ENCODE measurements around the gene POMT1.
A peak's percentile ranks its signal among the peaks of the same experiment; 100 is the strongest.
"Not testable (repeated sequence)": the region's sequence is repeated elsewhere in the genome, so short reads cannot be mapped to it uniquely, and the experiment has no call there.

Gene POMT1

GRCh38 chr9:131545003-131545785, 42.5 kb downstream of the POMT1 start, which contains the start of gene PRRT1B:
Gene PRRT1B (plus strand): TSS chr9:131545523. CDS start chr9:131545616, 93 bp downstream.
- intact Hi-C loops (cut with DNase I) = no loop called here
- DNase-seq = peak in 2 of 10 donors; percentile 71 to 82

GRCh38 chr9:131545786-131546335, 43.1 kb downstream of the POMT1 start:
- DNase-seq = peak in 2 of 10 donors; percentile 47 to 82
- intact Hi-C loops (cut with DNase I) = no loop called here

- peak in 3 of 10 donors; percentile 54 to 70 (median 65) for DNase-seq
- intact Hi-C loops (cut with DNase I) = no loop called here
Observed at GRCh38 chr9:131546336-131547084, 43.8 kb downstream of the POMT1 start.

GRCh38 chr9:131549186-131549585, 46.5 kb downstream of the POMT1 start:
- intact Hi-C loops (cut with DNase I) = not testable (repeated sequence)
- peak in 2 of 10 donors; percentile 52 to 67 for DNase-seq

- intact Hi-C loops (cut with DNase I); DNase-seq: not testable (repeated sequence)
Observed at GRCh38 chr9:131550465-131550864, 47.7 kb downstream of the POMT1 start.

- intact Hi-C loops (cut with DNase I) = no loop called here
Observed at GRCh38 chr9:131552030-131552429, 49.3 kb downstream of the POMT1 start.

GRCh38 chr9:131554087-131554842, 51.5 kb downstream of the POMT1 start:
- DNase-seq = peak in 2 of 10 donors; percentile 7 to 24
- intact Hi-C loops (cut with DNase I) = no loop called here

More at GRCh38 chr9:131552030-131552429, 49.3 kb downstream of the POMT1 start:
- DNase-seq = peak in 2 of 10 donors; percentile 3 to 43

GRCh38 chr9:131554843-131555351, 52.2 kb downstream of the POMT1 start:
- DNase-seq = peak in 3 of 10 donors; percentile 20 to 59 (median 47)
- intact Hi-C loops (cut with DNase I) = no loop called here

GRCh38 chr9:131555841-131556673, 53.3 kb downstream of the POMT1 start:
- intact Hi-C loops (cut with DNase I) = no loop called here
- peak in 2 of 10 donors; percentile 59 to 68 for DNase-seq

- intact Hi-C loops (cut with DNase I) = no loop called here
- DNase-seq = peak in 1 of 10 donors; percentile 46
Observed at GRCh38 chr9:131557855-131558548, 55.3 kb downstream of the POMT1 start.

- intact Hi-C loops (cut with DNase I) = no loop called here
- DNase-seq = peak in 1 of 10 donors; percentile 26
Observed at GRCh38 chr9:131559421-131560000, 56.8 kb downstream of the POMT1 start.

- intact Hi-C loops (cut with DNase I) = no loop called here
- peak in 1 of 10 donors; percentile 5 for DNase-seq
Observed at GRCh38 chr9:131562032-131562959, 59.6 kb downstream of the POMT1 start.

- DNase-seq = peak in 1 of 10 donors; percentile 44
- intact Hi-C loops (cut with DNase I) = no loop called here
Observed at GRCh38 chr9:131565369-131565768, 62.7 kb downstream of the POMT1 start.

GRCh38 chr9:131566158-131566557, 63.4 kb downstream of the POMT1 start:
- intact Hi-C loops (cut with DNase I) = no loop called here
- DNase-seq = peak in 2 of 10 donors; percentile 60 to 73

GRCh38 chr9:131567910-131568309, 65.2 kb downstream of the POMT1 start:
- intact Hi-C loops (cut with DNase I) = no loop called here
- DNase-seq = peak in 1 of 10 donors; percentile 78
